GM20431 (cell line): ENCODE measurements around the gene RSAD2.
"Not testable (repeated sequence)": the region's sequence is repeated elsewhere in the genome, so short reads cannot be mapped to it uniquely, and the experiment has no call there.

Experiments used
- in situ Hi-C: fragments of 300-500 bp; cut with MseI, MboI; formaldehyde crosslinking; loops from one replicate; pipeline ENCODE4 v1.15.0; 2020; ENCODE audit warnings: low sequenced_read_pairs; ENCODE audit not compliant: unreplicated experiment

Gene RSAD2

GRCh38 chr2:6923319-6923718, 45.7 kb downstream of the RSAD2 start:
- in situ Hi-C loops, result no loop called here

- in situ Hi-C loops, result no loop called here
Observed at GRCh38 chr2:6924101-6924923, 46.7 kb downstream of the RSAD2 start.

- in situ Hi-C loops, result no loop called here
Observed at GRCh38 chr2:6924924-6925409, 47.4 kb downstream of the RSAD2 start.

GRCh38 chr2:6926071-6926732, 48.6 kb downstream of the RSAD2 start:
- in situ Hi-C loops, result no loop called here

GRCh38 chr2:6927186-6927585, 49.6 kb downstream of the RSAD2 start:
- in situ Hi-C loops, result no loop called here

- in situ Hi-C loops, result no loop called here
Observed at GRCh38 chr2:6927753-6928152, 50.2 kb downstream of the RSAD2 start.

GRCh38 chr2:6928452-6928851, 50.9 kb downstream of the RSAD2 start:
- in situ Hi-C loops, result no loop called here

GRCh38 chr2:6929196-6929819, 51.7 kb downstream of the RSAD2 start:
- in situ Hi-C loops, result no loop called here

GRCh38 chr2:6930923-6931647, 53.5 kb downstream of the RSAD2 start:
- in situ Hi-C loops, result no loop called here

- in situ Hi-C loops, result no loop called here
Observed at GRCh38 chr2:6931753-6932152, 54.2 kb downstream of the RSAD2 start.

GRCh38 chr2:6932206-6932605, 54.6 kb downstream of the RSAD2 start:
- in situ Hi-C loops, result no loop called here

- in situ Hi-C loops, result no loop called here
Observed at GRCh38 chr2:6932828-6933227, 55.3 kb downstream of the RSAD2 start.

- in situ Hi-C loops, result no loop called here
Observed at GRCh38 chr2:6933911-6934310, 56.3 kb downstream of the RSAD2 start.

- in situ Hi-C loops, result no loop called here
Observed at GRCh38 chr2:6934345-6934744, 56.8 kb downstream of the RSAD2 start.

- in situ Hi-C loops, result no loop called here
Observed at GRCh38 chr2:6934758-6935651, 57.4 kb downstream of the RSAD2 start.

GRCh38 chr2:6935652-6936020, 58.1 kb downstream of the RSAD2 start:
- in situ Hi-C loops, result not testable (repeated sequence)

- in situ Hi-C loops, result no loop called here
Observed at GRCh38 chr2:6937157-6937556, 59.6 kb downstream of the RSAD2 start.

- in situ Hi-C loops, result no loop called here
Observed at GRCh38 chr2:6937582-6937981, 60.0 kb downstream of the RSAD2 start.

- in situ Hi-C loops, result no loop called here
Observed at GRCh38 chr2:6939071-6939470, 61.5 kb downstream of the RSAD2 start.
